Cerebellar nuclear complex (tissue), 1 donor: Measurements from ENCODE around the gene WNT10A.

Experiments used
- DNase-seq, 2 experiments: peaks; one replicate each; lab custom pipeline; 2025; lab: John Stamatoyannopoulos, UW

Gene WNT10A

DNA sequence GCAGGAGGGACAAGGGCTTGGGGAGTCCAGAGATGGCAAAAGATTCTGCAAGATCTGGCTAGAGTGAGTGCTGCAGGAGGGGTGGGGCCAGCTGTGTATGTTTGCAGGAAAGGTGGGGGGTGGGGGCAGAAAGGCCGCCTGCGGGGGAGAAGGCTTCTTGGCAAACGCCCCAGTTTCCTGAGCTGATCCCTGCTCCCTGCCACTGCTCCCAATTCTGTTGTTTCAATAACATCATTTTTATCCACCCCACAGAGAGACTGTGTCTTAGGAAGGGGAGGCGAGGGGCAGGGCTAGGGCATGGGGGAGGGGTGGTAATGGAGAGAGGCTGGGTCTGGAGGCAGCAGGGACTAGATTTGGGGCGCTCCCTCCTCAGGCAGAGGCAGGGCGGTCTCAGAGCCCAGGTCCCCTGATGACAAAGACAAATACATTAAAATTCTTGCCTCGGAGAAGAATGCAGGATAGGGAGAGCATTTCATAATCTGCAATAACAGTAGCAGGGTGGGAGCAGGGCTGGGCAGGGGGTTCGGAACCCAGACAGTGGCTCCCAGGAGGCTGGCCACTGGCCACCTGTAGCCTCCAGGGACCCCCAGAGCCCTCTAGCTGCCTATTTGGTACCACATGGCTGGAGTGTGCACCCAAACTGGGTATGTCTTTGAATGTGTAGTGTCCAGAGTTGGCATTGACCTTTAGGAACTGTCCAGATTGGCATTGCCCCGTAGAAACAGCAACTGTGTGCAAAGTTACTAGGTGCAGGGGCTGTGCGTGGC, 23.1 kb upstream of the WNT10A start:
- DNase-seq, result no peak

- DNase-seq, result no peak
Measured at GRCh38 chr2:218858138-218858445, 22.6 kb upstream of the WNT10A start.

GRCh38 chr2:218858671-218859555, 21.7 kb upstream of the WNT10A start:
- DNase-seq, result no peak

DNA sequence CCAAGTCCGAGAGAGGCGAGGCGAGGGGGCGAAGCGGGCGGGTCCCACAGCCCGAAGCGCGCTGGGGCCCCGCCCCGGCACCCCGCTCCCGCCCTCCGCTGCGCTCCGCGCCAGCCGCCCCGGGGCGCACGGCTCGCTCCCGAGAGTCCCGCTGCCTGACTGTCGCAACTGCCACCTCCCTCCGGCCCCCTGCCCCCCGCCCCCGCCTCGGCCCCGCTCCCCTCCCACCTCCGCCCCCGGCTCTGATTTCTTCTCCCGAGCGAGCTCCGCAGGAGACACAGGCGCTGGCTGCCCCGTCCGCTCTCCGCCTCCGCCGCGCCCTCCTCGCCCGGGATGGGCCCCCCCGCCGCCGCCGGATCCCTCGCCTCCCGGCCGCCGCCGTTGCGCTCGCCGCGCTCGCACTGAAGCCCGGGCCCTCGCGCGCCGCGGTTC, 21.1 kb upstream of the WNT10A start, which contains the start of gene WNT6:
Gene WNT6, plus strand, starts transcription at position 250 of the 432 bp plus-strand sequence. CDS start 233 bp downstream, outside the sequence.
- DNase-seq, result no peak

DNA sequence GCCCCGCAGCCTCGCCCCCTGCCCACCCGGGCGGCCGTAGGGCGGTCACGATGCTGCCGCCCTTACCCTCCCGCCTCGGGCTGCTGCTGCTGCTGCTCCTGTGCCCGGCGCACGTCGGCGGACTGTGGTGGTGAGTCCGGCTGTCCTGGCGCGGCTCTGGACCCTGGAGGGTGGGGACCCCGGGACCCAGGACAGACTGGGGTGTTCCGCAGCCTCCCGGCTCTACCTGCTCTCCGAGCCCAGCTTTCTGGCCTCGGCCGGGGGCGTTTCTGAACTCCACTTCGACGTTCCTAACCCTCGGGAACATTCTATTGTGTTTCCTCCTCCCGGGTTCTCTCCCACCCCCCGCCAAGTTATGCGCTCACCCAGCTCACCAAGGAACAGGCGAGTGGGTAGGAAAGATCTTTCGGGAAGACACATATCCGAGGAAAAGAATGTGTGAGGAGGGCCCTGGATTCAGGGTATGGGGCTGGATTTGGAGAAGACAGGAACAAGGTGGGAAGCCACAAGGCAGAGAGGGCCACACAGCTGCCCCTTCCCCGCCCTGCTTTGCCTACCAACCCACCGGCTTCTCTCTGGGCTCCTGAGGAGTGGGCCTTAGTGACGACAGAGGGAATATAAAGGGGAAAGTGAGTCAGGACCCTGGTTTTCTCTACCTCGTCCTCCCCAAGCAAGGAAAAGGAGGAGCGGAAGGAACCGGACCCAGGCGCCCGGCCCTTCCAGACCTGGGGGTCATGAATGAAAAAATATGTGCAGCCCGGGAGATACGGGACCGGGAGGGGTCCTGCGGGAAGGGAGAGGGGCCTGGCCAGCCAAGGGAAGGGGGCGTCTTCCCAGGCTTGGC, 20.4 kb upstream of the WNT10A start:
- DNase-seq, result no peak

DNA sequence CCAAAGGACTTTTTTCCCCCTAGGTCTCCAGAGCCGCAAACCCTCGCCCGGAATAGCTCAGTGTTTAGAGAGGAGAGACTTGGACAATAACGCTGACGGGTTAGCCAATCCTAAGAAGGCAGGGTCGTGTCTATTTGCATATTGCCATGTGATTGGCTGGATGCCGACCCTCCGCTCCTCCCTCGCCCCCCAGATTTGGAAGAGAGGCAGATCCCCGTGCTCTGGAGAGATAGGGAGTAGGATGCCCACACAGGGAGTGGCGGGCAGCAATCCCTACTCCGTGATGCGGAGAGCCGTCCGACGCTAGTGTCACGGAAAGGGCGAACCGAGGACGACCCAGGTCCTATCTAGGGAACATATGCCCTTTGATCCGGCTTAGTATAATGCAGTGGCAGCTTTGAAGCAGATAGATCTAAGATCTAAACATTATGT, 19.7 kb upstream of the WNT10A start:
- no peak for DNase-seq

DNA sequence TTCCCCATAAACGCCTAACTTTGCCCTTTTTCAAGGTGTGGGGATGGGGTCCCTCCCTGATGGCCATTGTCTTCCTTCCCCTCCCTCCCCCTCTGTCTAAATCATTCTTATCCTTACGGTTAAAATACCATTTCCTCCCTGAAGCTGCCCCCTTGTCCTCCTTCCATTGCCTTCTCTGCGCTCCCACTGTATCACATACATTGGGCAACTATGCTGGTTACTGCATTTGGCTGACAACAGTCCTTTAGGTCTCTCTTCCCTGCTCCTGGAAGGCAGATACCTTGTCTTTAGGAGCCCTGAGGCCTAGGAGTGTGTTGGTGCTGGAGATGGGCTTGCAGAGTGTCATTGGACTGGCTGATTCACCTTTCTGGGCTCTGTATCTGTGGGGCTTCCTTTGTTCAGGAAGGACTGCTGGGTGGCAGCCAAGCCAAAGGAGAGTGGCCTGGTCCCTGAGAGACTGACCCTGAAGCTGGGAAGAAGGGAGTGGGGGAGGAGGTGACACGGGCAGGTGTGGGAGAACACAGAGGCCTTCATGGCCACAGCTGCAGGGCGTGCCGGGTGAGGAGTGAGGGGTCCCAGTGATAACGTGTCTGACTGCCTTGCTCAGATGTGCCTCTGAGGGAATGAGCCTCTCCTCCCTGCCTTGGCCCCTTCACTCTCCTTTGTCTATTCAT, 18.9 kb upstream of the WNT10A start:
- no peak for DNase-seq

GRCh38 chr2:218863021-218863520, 17.6 kb upstream of the WNT10A start:
- no peak for DNase-seq

GRCh38 chr2:218865396-218865795, 15.3 kb upstream of the WNT10A start:
- no peak for DNase-seq

DNA sequence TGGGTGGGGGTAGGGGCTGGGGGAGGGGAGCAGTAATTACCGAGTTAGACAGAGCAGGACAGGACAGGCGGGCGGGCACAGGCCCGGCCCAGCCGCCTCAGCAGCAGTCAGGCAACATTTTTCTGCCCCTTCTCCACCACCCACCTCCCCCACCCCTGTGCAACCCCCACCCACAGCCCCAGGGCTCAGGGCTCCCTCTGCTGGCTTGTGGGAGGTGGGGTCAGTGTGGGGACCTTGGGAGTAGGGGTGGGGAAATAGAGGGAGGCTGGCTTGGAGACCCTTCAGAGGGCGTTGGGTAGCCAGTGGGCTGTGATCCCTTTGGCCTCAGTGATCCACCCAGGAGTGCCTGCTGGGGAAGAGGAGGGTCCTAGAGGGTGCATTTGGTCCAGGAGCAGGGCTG, 14.7 kb upstream of the WNT10A start:
- no peak for DNase-seq

- DNase-seq, result no peak
Measured at GRCh38 chr2:218867900-218868299, 12.8 kb upstream of the WNT10A start.

GRCh38 chr2:218869064-218869463, 11.6 kb upstream of the WNT10A start:
- no peak for DNase-seq

GRCh38 chr2:218870984-218871344, 9.7 kb upstream of the WNT10A start:
- no peak for DNase-seq

GRCh38 chr2:218871345-218872302, 9.0 kb upstream of the WNT10A start:
- no peak for DNase-seq

DNA sequence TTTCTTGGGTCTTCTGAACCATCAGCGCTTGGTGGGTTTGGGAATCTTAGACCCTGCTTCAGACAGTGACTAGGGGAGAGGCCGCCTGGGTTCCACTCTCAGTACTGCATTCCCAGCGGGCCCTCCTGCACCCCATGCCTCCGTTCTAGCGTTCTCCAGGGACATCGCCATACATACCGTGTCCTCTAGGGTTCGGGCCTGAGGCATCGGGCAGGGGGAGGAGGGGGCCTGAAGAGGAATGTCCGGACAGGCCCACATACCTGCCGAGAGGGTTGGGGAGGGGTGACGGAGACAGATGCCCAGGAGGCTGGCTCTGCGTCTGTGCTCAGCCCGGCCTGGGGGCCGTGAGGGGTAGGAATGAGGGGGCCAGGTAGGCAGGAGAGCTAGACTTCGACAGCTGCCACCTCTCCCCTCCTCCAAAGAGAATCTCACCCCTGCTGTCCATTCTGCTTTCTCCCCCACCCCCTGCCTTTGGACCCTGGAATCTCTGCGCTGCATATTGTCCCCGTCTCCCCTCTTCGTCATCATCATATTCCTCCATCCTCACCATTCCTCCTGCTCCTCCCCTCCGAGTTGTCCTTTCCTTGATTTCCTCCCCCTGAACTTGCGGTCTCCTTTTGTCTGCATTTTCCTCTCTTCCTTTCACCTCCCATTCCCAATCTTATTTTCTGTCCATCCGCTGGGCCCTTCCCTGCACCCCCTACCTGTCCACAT, 7.8 kb upstream of the WNT10A start:
- DNase-seq, result no peak

GRCh38 chr2:218873359-218874194, 7.1 kb upstream of the WNT10A start:
- no peak for DNase-seq

- no peak for DNase-seq
Measured at GRCh38 chr2:218875692-218876246, 4.9 kb upstream of the WNT10A start.

GRCh38 chr2:218876562-218877219, 4.0 kb upstream of the WNT10A start:
- no peak for DNase-seq
